Astrocyte (in vitro differentiated cells and primary cell): ENCODE results near the gene TENT5C. TPM values are rescaled to one million over a fixed set of nuclear protein-coding genes. Genes with fewer than 3 reads are reported as not detected.

Experiments used
- DNase-seq: peaks from one replicate; pipeline ENCODE4 v3.0.0-alpha.2; 2010; ENCODE audit warnings: low read depth
- FAIRE-seq: peaks from 2 replicates; lab custom pipeline; 2011; peaks lifted over from hg19 to GRCh38; lab: Jason Lieb, UNC
- H2AFZ ChIP-seq: 2 replicates; pipeline ENCODE4 v1.6.0; 2012; ENCODE audit warnings: low read depth, low read length, inconsistent platforms
- H3K27ac ChIP-seq: 2 replicates; pipeline ENCODE4 v1.5.1; 2011; ENCODE audit warnings: low read depth, low read length, inconsistent platforms
- H3K27me3 ChIP-seq: 2 replicates; pipeline ENCODE4 v1.6.0; 2011; ENCODE audit warnings: low read length, inconsistent platforms; ENCODE audit not compliant: insufficient read depth
- H3K36me3 ChIP-seq: 2 replicates; pipeline ENCODE4 v1.5.1; 2011; ENCODE audit warnings: low read length, inconsistent platforms; ENCODE audit not compliant: insufficient read depth
- H3K4me1 ChIP-seq: 2 replicates; pipeline ENCODE4 v1.5.1; 2011; ENCODE audit warnings: low read length, inconsistent platforms; ENCODE audit not compliant: insufficient read depth
- H3K4me2 ChIP-seq: 2 replicates; pipeline ENCODE4 v1.6.0; 2012; ENCODE audit warnings: low read length, inconsistent platforms
- H3K4me3 ChIP-seq: 2 replicates; pipeline ENCODE4 v1.5.1; 2011; ENCODE audit warnings: low read depth, mild to moderate bottlenecking, low read length, inconsistent platforms; ENCODE audit not compliant: insufficient read depth
- H3K79me2 ChIP-seq: 2 replicates; pipeline ENCODE4 v1.6.0; 2012; ENCODE audit warnings: mild to moderate bottlenecking, low read length, inconsistent platforms; ENCODE audit not compliant: insufficient read depth
- H3K9ac ChIP-seq: 2 replicates; pipeline ENCODE4 v1.6.0; 2012; ENCODE audit warnings: mild to moderate bottlenecking, low read length, inconsistent platforms
- H3K9me3 ChIP-seq: 2 replicates; pipeline ENCODE4 v1.5.1; 2012; ENCODE audit warnings: low read depth, mild to moderate bottlenecking, low read length, inconsistent platforms; ENCODE audit not compliant: insufficient read depth
- H4K20me1 ChIP-seq: 2 replicates; pipeline ENCODE4 v1.6.0; 2012; ENCODE audit warnings: low read length, inconsistent platforms; ENCODE audit not compliant: insufficient read depth
- H3K27ac Mint-ChIP-seq: one replicate; pipeline ENCODE4 v1.8.0; 2021; ENCODE audit warnings: mild to moderate bottlenecking, mixed read lengths; ENCODE audit not compliant: unreplicated experiment
- H3K27me3 Mint-ChIP-seq: one replicate; pipeline ENCODE4 v1.8.0; 2021; ENCODE audit warnings: low read depth, mixed read lengths; ENCODE audit not compliant: unreplicated experiment
- H3K36me3 Mint-ChIP-seq: one replicate; pipeline ENCODE4 v1.8.0; 2021; ENCODE audit warnings: low read depth, mixed read lengths; ENCODE audit not compliant: unreplicated experiment
- H3K4me1 Mint-ChIP-seq: one replicate; pipeline ENCODE4 v1.8.0; 2021; ENCODE audit warnings: low read depth, mixed read lengths; ENCODE audit not compliant: unreplicated experiment
- H3K4me3 Mint-ChIP-seq: one replicate; pipeline ENCODE4 v1.8.0; 2021; ENCODE audit warnings: mild to moderate bottlenecking, moderate library complexity, mixed read lengths; ENCODE audit not compliant: unreplicated experiment
- H3K9me3 Mint-ChIP-seq: one replicate; pipeline ENCODE4 v1.8.0; 2021; ENCODE audit warnings: mild to moderate bottlenecking, mixed read lengths; ENCODE audit not compliant: unreplicated experiment
- CTCF ChIP-seq: IDR thresholded peaks from 2 replicates; pipeline ENCODE4 v1.5.1; 2011; ENCODE audit warnings: low read depth, mild to moderate bottlenecking, inconsistent platforms, low read length, moderate library complexity; ENCODE audit not compliant: insufficient read depth
- EZH2 ChIP-seq: IDR thresholded peaks from 2 replicates; pipeline ENCODE4 v1.6.1; 2012; ENCODE audit warnings: mild to moderate bottlenecking, low read length, inconsistent platforms; ENCODE audit not compliant: insufficient read depth
- total RNA-seq: library from RNA; stranded (reverse); gene quantifications from 2 replicates; pipeline ENCODE4 v1.2.1, GENCODE V29; 2021

Gene TENT5C
- total RNA-seq, 1 donor from 2014 or later: 0.77 TPM

DNA sequence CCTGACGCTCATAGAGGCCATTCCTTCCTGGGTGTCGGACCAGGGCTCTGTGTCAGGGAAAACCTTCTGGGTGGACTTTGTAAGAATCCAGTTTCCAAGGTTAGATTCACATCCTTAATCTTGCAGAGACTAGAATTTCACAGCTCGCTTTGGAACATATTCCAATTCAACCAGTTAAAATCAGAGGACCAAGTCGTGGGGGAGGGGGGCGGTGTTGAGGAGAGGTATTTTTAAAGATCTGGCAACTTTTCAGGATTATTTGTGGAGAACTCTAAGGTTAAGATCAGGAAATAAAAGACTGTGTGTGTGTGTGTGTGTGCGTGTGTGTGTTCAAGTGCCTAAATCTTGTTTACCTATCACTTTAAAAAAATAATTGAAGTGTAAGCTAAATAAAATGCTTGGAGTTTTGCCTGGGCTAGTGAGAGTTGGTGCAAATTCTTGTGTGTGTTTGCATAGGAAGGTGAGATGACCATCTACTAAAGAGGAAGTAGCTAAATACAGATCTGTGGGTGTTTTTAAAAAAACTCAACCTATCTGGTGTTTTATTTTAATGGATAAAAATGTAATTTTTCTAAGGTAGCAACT lies 21.8 kb downstream of the TENT5C start:
- Histone ChIP-seq H3K79me2 (no peaks in the 10 kb centered on the region), H3K9me3 (no peaks in the 10 kb centered on the region), H3K36me3 (no peaks in the 10 kb centered on the region), H3K9ac (no peak overlapping the region), H3K27ac (no peak overlapping the region), H3K27me3 (peaks cover 5% of the 10 kb centered on the region), H2AFZ (no peak overlapping the region), H3K4me2 (no peak overlapping the region), H3K4me3 (no peak overlapping the region), H3K4me1 (no peaks in the 10 kb centered on the region), H4K20me1 (no peaks in the 10 kb centered on the region)
- H3K36me3 Mint-ChIP-seq: peaks cover 7% of the 10 kb centered on the region
- TF ChIP-seq EZH2: no peak
- TF ChIP-seq CTCF: no peak
- DNase-seq: no peak
- H3K9me3 Mint-ChIP-seq: no peaks in the 10 kb centered on the region
- H3K27ac Mint-ChIP-seq: no peak overlapping the region
- H3K4me3 Mint-ChIP-seq: no peak overlapping the region
- no peak for FAIRE-seq
- H3K27me3 Mint-ChIP-seq: peaks cover 53% of the 10 kb centered on the region
- peaks cover 5% of the 10 kb centered on the region for H3K4me1 Mint-ChIP-seq

- Mint-ChIP-seq H3K4me1 (peaks cover 5% of the 10 kb centered on the region), H3K36me3 (peaks cover 5% of the 10 kb centered on the region), H3K4me3 (no peak overlapping the region), H3K27me3 (peaks cover 52% of the 10 kb centered on the region), H3K9me3 (no peaks in the 10 kb centered on the region), H3K27ac (no peak overlapping the region)
- FAIRE-seq (no peak), DNase-seq (no peak)
- H3K4me3 ChIP-seq: no peak overlapping the region
- H4K20me1 ChIP-seq: no peaks in the 10 kb centered on the region
- H3K36me3 ChIP-seq: no peaks in the 10 kb centered on the region
- TF ChIP-seq EZH2 (no peak), CTCF (no peak)
- H3K27ac ChIP-seq: no peak overlapping the region
- no peaks in the 10 kb centered on the region for H3K4me1 ChIP-seq
- no peak overlapping the region for H2AFZ ChIP-seq
- H3K9me3 ChIP-seq: no peaks in the 10 kb centered on the region
- no peak overlapping the region for H3K9ac ChIP-seq
- no peak overlapping the region for H3K4me2 ChIP-seq
- H3K79me2 ChIP-seq: no peaks in the 10 kb centered on the region
- H3K27me3 ChIP-seq: peaks cover 9% of the 10 kb centered on the region
Observed at GRCh38 chr1:117628343-117628742, 22.5 kb downstream of the TENT5C start.

GRCh38 chr1:117629625-117630422 lies 24.0 kb downstream of the TENT5C start:
- Histone ChIP-seq H2AFZ (no peak overlapping the region), H3K4me1 (no peaks in the 10 kb centered on the region), H4K20me1 (no peaks in the 10 kb centered on the region), H3K4me2 (no peak overlapping the region), H3K79me2 (no peaks in the 10 kb centered on the region), H3K9me3 (no peaks in the 10 kb centered on the region), H3K9ac (no peak overlapping the region), H3K4me3 (no peak overlapping the region), H3K36me3 (no peaks in the 10 kb centered on the region), H3K27me3 (peaks cover 12% of the 10 kb centered on the region), H3K27ac (no peak overlapping the region)
- no peak for FAIRE-seq
- H3K9me3 Mint-ChIP-seq: no peaks in the 10 kb centered on the region
- peaks cover 5% of the 10 kb centered on the region for H3K4me1 Mint-ChIP-seq
- no peak for DNase-seq
- TF ChIP-seq EZH2: no peak
- no peak for TF ChIP-seq CTCF
- peaks cover 54% of the 10 kb centered on the region for H3K27me3 Mint-ChIP-seq
- no peak overlapping the region for H3K27ac Mint-ChIP-seq
- no peak overlapping the region for H3K4me3 Mint-ChIP-seq
- H3K36me3 Mint-ChIP-seq: peaks cover 2% of the 10 kb centered on the region
